ENCODE results near the gene IGLL1.

GRCh38 chr22:23576681-23577080, 3.4 kb downstream of the IGLL1 start:
- TF ChIP-seq CTCF (IDR thresholded peaks at IDR 0.05; ENCODE audit: poor library complexity) (no peak), EZH2 (IDR thresholded peaks at IDR 0.05; ENCODE audit: borderline replicate concordance) (no peak)
